DMS153 treated with DMSO at 0.1 percent for 48 hours (cell line): ENCODE measurements around the gene GLS.
"Not testable (repeated sequence)": the region's sequence is repeated elsewhere in the genome, so short reads cannot be mapped to it uniquely, and the experiment has no call there.

ENCODE experiments used
- DNase-seq: peaks from one replicate; lab custom pipeline; 2025; ENCODE audit not compliant: unreplicated experiment; lab: John Stamatoyannopoulos, UW

The GLS gene

DNA sequence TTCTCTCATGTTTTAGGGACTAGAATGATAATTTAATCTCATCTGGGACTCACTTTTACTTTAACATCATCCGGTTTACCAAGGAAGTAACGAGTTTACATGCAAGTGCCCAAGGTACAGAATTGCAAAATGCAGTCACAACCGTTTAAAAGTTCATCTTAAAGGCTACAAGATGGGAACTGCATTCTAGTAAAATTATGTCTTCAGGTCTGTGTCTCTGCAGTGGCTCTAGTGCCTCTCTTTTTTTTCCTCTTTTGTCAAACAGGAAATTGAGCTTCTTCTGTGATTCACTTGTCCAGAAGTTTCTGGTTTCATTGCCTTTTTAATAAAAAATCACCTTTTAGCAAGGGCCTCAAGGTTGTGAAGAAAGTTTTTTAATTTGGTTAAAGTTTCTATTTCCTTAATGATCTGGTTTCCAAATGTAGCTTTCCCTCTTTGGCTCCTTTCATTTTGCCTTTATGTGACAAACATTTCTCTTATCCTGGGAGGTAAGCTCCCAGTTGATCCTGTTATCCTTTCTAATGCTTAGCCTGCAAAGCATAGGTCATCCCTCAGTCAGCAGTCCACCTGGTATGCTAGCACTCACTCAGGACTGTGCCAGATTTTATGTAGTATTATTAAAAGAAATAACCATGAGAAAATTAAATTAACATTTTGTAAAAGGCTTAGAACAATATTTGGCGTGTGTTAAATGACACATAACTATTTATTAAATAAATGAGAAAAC, 2.4 kb downstream of the GLS start:
- no peak for DNase-seq

DNA sequence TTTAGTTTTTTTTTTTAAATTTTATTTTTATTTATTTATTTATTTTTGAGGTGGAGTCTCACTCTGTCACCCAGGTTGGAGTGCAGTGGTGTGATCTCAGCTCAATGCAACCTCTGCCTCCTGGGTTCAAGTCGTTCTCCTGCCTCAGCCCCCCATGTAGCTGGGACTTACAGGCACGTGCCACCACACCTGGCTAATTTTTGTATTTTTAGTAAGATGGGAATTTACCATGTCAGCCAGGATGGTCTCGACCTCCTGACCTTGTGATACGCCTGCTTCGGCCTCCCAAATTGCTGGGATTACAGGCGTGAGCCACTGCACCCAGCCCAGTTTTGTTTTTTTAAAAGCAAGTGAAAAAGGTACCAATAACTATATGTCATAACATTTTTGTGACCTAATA, 5.2 kb downstream of the GLS start:
- not testable (repeated sequence) for DNase-seq

DNA sequence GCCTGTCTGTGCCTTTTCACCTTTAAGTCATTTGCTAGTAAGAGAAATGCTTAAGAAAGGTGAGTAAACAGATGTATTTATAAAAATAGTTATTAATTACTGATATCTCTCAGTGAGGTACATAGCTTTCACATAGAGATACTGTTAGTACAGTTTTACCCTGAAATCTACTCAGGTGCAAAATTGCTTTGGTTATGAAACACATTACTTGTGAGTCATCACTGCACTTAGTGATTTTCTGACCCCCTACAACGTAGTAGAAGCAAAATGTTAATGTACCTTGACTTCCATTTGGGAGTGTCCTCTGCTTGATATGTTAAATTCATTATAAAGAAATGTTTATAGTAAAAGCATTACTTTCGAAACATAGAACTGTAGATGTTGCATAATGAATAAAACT, 6.5 kb downstream of the GLS start:
- no peak for DNase-seq

DNA sequence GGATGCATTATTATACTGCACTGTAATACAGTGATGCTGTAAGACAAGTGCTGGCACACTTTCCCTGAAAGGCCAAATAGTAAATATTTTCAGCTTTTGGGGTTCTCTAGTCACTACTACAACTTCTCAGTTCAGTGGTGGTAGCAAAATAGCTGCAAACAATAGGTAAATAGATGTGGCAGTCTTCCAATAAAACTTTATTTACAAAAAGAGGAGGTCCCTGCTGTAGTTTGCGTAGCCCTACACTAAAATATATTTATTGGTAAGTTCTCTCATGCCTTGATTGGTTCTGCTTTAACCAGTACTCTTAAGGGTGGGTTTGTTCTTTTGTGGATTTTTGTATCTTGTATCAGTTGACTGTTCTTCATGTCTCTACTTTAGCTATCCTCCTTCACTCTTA, 7.8 kb downstream of the GLS start:
- no peak for DNase-seq

DNA sequence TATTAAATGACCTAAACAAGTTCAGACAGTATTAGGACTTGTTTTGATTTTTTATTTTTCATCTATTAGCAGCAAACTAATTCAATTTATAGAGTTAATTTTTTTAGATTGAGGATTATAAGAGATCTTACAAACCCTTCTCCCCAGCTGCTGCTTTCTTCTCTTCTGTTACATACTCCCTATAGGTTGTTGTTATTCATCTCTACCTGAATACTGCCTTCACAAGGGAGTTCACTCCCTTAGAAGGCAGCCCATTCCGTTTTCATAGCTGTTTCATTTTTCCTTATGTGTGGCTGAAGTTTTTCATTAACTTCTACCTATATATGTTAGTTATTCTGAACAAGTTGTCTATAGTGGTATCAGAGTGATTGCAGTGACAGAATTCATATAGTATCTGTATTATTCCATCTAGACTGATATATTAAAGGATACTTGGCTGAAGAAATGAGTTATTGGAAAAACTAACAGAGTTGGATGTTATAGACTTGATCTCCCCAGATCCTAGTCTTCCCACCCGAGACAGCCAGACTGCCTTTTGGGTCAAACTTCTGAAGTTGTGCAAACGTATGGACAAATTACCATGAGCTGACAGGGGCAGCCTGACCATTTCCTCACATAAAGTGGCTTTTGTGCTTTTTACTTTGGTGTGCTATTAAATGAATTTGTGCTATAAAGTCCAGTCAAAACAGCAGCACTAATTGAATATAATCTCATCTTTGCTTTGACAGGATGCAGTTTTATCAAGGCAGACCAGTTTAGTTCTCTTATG, 8.7 kb downstream of the GLS start:
- no peak for DNase-seq

DNA sequence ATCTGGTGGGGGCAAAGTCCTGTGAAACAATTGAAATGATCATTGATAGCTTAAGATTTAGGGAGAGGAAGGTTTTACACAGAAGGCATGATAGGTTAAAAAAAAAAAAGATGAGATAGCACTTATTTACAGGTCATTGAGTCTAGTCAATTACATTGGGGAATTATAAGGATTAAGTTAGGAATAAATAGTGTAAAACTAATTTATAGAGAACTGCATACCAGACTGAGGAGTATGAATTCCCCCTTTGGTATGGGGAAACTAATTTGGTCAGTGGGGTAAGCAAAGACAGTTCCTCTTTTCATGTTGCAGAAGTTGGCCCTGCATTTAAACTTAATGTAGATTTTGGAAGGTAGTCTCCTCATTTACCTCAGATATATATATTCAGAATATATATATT, 10.8 kb downstream of the GLS start:
- DNase-seq: no peak

DNA sequence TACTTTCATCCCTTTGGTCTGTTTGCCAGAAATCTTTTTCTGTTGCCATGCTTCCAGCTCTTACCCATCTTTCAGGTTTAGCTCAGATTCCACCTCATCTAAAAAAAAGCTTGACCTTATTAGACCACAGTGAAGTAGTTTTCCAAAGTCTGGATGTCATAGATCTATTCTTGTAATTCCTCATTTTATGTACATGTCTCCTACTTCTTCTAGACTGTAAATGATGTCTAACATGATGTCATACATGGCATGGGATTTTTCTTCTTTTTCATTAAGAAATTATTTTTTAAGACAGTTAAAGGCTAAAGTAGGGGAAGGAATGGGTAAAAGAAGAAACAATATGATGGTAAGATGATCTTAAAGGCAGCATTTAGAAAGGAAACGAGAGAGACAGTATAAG, 11.3 kb downstream of the GLS start:
- no peak for DNase-seq

DNA sequence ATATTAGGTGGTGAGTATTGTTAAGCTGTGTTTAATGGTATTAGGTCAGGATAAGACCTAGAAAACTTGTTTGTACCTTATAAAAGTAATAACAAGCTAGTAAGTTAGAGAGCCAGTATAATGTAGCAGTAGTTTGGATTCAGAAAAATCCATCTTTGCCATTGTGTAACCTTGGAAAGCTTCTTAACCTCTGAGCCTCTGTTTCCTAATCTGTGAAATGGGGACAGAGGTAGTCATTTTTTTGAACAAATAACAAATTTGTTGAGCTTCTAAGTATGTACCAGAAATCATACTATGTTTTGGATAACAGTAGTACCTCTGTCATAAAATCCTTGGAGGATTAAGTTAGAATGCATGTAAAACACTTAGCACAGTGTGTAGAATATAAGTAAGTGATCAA, 12.5 kb downstream of the GLS start:
- no peak for DNase-seq

DNA sequence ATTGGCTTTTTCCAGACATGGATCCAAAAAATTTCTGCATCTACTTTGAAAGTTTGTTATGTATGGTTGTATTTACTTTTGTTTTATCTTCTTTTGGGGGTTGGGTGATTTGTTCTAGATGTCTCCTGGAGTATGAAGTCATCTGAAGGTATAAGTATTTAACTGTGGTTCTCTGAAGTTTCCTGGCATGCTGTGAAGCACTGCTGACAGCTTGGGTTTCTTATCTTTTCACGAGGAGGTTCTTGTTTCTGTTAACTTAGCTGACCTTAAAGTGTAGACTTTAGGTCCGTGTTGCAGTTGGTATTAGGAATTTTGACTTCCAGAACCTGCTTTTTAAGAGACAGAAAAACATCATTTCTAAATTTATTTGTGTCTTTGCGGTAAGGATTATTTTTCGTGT, 15.9 kb downstream of the GLS start:
- no peak for DNase-seq

DNA sequence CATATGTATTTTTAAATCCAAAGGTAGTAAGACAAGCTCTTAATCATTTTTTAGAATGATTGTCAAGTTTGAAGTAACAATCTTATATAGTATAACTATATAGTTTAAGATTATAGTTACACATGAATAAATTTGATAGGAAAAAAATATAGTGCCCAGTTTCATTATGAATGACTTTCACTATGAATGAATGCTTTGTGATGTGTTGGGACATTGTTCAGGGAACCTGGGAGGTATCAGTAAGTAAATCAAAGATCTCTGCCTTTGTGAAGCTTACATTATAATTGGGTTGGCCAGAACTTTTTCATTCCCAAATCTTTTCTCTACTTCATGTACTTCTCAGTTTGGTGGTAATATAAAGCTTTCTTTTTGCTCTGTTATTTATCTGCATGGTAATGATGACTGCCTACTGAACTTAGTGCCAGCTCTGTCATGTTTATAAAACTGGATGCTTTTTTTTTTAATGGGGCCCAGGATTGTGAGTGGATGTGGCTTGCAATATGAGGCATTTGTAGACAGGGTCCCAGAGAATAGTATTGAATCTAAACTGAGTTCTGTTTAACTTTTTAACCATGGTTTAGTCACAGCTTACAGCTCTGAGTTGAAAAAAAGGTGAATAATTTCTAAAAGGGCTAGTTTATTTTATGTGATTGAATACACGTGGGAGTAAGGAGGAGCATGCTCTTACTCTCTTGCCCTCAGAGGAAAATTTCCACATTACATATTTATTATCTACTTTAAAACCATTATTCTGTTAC, 23.3 kb downstream of the GLS start:
- DNase-seq: no peak

DNA sequence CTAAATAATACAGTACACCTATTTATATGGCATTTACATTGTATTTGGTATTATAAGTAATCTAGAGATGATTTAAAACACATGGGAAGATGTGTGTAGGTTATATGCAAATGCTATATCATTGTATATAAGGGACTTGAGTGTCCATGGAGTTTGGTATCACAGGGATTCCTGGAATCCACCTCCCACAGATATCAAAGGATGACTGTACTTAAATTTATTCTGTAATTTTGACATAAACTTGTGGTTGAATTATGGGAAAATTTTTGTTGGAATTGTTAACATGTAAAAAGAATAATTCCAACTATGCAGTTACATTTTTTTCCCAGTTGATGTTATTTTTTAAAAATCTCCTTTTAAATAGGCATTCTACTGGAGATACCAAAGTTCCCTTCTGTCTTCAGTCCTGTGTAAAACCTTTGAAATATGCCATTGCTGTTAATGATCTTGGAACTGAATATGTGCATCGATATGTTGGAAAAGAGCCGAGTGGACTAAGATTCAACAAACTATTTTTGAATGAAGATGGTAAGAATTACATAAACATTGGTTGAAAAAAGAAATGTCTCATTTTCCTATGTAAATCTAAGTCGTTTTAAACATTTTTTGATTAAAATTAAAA, 24.1 kb downstream of the GLS start:
- DNase-seq: no peak

DNA sequence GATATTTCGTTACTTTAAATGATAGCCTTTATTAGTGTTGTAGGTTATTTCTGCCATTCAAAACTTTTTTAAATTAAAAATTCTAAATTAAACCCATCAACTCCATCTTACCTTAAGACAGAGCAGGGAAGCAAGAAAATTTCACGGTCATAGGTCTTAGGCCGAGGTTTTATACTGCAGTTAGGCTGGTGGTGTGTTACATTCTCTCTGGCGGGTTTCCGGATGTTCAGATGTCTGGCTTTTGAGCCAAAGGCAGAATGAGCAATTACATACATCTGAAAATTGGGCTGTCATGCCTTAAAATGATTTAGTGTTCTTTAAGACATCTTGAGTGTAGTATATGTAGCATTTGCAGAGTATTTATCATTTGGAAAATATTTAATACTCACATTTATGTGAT, 27.9 kb downstream of the GLS start:
- DNase-seq: no peak

DNA sequence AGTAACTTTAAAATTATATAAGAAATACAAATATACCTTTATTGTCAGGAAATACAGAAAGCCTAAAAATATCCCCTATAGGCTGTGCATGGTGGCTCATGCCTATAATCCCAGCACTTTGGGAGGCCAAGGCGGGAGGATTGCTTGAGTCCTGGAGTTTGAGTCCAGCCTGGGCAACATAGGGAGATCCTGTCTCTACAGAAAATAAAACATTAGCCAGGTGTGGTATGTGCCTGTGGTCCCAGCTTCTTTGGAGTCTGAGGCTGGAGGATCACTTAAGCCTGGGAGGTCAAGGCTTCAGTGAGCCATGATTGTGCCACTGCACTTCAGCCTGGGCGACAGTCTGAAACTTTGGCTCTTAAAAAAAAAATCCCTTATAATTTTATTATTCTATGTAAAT, 29.1 kb downstream of the GLS start:
- DNase-seq: no peak

DNA sequence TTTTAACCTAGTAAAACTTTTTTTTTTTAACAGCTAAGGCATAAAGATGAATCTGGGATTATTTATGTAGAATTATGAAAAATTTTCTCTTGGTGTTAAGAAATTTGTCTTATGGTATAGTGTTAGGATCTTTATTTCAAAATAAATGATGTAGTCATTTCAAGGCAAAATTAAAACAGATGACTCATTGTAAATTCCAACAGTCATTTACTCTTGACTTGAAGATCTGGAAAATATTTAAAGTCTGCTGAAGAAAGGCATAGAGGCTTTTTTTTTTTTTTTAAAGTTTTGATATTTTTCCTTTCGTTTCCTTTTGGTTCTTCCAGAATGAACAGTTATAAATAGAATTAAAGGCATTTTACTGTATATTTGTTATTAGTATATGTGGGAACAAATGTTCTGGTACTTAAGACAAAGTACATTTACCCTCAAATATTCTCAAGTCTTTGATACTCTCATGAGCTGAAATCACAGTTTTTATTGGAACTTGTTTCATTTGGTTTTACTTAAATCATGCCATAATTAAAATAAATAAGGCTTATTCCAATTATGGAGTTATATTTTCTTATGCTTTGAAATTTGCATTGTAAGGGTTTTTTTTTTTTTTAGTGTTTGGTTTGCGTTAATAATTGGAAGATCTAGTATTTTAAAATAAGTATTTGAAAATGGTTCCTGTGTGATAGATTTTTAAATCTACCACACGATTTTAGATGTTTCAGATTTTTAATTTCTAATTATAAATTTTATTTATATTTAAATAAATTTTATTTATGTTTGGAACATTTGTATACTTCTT, 29.9 kb downstream of the GLS start:
- no peak for DNase-seq

DNA sequence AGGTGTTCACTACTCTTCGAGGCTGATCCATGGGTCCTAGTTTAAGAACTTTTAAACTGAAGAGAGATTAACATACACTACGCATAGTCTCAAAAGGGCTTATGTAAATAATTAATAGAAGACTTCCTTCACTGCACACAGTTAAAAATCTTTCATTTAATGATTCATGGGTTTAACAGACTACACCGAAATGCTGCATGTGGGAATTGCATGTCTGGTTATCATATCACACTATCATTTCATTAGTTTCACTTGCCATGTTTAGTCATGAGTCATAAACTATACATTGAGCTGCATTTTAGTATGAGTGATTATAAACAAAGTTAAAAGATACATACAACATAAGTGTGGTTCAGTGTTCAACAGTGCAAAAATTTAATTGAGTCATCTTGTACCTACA, 31.2 kb downstream of the GLS start:
- no peak for DNase-seq

DNA sequence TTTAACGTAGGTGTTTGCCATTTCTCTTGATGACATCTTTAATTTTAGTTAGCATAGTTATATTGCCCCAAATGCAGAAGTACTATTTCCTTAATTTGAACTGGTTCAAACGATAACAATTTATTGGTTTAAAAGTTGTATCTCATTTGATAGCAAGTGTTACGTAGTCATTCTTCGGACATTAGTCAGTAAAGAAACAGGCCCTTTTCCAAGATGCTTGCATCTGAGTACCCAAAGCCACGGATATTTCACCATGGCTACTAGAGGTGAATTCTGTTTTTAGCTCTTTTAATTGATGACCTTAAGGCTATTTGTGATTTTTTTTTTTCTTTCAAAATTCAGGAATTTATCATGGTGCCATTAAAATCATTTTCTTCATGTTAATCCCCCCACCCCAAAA, 32.1 kb downstream of the GLS start:
- DNase-seq: no peak

DNA sequence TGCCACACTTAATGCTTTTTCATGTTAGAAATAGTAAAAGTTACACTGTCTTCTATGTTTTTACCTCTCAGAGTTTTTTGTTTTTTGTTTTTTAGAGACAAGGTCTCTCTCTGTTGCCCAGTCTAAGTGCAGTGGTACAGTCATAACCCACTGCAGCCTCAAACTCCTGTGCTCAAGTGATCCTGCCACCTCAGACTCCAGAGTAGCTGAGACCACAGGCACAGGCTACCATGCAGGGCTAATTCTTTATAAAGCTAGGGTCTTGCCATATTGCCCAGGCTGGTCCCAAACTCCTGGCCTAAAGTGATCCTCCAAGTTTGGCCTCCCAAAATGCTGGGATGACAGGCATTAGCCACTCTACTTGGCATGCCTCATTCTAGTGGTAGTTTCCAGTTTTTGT, 33.1 kb downstream of the GLS start:
- no peak for DNase-seq

DNA sequence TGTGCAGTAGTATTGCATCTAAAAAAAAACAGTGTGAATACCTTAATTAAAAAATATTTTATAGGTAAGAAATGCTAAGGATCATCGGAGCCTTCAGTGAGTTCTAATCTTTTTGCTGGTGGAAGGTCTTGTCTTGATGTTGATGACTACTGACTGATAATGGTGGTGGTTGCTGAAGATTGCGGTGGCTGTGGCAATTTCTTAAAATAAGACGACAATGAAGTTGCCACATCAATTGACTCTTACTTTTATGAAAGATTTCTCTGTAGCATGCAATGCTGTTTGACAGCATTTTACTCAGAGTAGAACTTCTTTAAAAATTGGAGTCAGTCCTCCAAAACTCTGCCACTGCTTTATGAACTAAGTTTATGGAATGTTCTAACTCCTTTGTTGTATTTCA, 36.2 kb downstream of the GLS start:
- no peak for DNase-seq

DNA sequence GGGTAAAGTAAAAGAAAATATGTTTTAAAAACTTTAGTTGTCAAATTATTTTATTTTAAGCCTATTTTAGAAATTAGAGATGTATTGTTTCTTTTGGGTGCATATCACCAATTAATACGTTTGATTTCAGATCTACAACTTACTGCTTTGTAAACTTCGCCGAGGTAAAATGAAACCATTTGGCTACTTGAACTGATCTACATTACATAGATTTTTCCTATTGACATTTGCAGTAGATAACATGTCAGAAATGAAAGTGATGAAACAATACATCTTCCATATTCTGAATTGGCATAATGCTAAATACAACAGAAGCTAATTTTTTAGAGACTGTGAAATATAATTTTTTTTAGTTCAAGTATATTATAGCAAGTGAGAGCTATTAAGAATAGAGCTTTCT, 39.5 kb downstream of the GLS start:
- no peak for DNase-seq

DNA sequence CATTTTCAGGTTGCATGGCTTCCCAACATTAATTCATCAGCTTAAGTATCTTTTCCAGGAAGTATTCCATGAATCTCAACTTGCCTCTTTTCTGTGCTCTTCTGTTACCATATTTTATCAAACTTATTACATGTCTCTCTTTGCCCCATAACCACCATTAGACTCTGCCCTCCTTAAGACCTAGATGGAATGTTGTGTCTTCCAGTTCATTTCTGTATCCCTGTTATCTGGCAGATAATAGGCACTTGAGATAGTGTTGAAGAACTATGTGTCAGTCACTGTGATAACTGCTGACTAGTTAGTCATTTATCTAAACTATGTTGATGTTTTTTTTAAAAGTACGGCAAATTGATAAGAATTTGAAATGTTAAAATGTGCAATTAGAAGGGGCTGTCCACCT, 41.8 kb downstream of the GLS start:
- no peak for DNase-seq

DNA sequence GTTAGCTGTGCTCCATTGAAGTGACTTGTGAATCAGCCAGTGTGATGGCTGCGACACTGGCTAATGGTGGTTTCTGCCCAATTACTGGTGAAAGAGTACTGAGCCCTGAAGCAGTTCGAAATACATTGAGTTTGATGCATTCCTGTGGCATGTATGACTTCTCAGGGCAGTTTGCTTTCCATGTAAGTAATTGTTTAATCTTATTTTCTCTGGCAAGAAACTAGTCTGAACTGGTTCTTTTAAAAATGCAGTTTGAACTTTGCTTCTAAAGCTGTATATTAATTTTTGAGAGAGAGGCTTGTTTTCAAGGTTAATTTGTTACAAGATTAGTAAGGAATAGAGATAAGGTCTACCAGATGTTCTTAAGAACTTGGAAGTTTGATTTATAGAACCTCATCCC, 46.7 kb downstream of the GLS start:
- DNase-seq: no peak
